Endothelial cell of umbilical vein (primary cell): Measurements from ENCODE around the gene ECI1. TPM values are rescaled to one million over a fixed set of nuclear protein-coding genes. Genes with fewer than 3 reads are reported as not detected.

ENCODE experiments used
- BruUV-seq: library from RNA; stranded (reverse); fragments of 400-500 nt; replicated peaks from 2 replicates; lab custom pipeline; 2021; lab: Mats Ljungman, UMichigan
- CTCF ChIA-PET: fragments of 300-600, 350-600 bp; sonication (Branson Sonifier 250); formaldehyde crosslinking; loops from one replicate; lab custom pipeline; 2021; ENCODE audit warnings: antibody characterized with exemption, inconsistent platforms; lab: Charles Lee
- POLR2A ChIA-PET: fragments of 300-600, 350-600 bp; sonication (Branson Sonifier 250); formaldehyde crosslinking; loops from one replicate; lab custom pipeline; 2021; ENCODE audit warnings: antibody characterized with exemption, inconsistent platforms; lab: Charles Lee
- DNase-seq: peaks from one replicate; pipeline ENCODE4 v3.0.0-alpha.2; 2011; ENCODE audit warnings: low read depth, low spot score
- FAIRE-seq: peaks from 2 replicates; lab custom pipeline; 2011; peaks lifted over from hg19 to GRCh38; lab: Jason Lieb, UNC
- H2AFZ ChIP-seq: 2 replicates; pipeline ENCODE4 v1.6.0; 2012; ENCODE audit warnings: low read depth, low read length, control low read depth, inconsistent platforms
- H3K27ac ChIP-seq: 2 replicates; pipeline ENCODE4 v1.5.1; 2011; ENCODE audit warnings: low read depth, mild to moderate bottlenecking, control low read depth, low read length, moderate library complexity; ENCODE audit not compliant: insufficient read depth
- H3K27me3 ChIP-seq, 2 experiments: 2 replicates each; pipeline versions ENCODE4 v1.6.0 to v1.6.1; 2011; ENCODE audit warnings: low read length in 2 of 2, mixed read lengths in 1 of 2; ENCODE audit not compliant: control insufficient read depth in 2 of 2, insufficient read depth in 2 of 2
- H3K36me3 ChIP-seq, 2 experiments: 2 replicates in 1 of 2; 3 replicates in 1 of 2; pipeline ENCODE4 v1.5.1; 2011; ENCODE audit warnings: low read length in 2 of 2, mild to moderate bottlenecking in 1 of 2, moderate library complexity in 1 of 2; ENCODE audit not compliant: control insufficient read depth in 2 of 2, insufficient read depth in 2 of 2; ENCODE audit errors: extremely low read depth in 1 of 2
- H3K4me1 ChIP-seq: 3 replicates; pipeline ENCODE4 v1.5.1; 2011; ENCODE audit warnings: mild to moderate bottlenecking, low read length; ENCODE audit not compliant: control insufficient read depth, insufficient read depth; ENCODE audit errors: extremely low read depth
- H3K4me2 ChIP-seq: 2 replicates; pipeline ENCODE4 v1.6.1; 2011; ENCODE audit warnings: low read length, control low read depth, mixed read lengths; ENCODE audit not compliant: insufficient read depth
- H3K4me3 ChIP-seq, 3 experiments: fragments of 200-600 bp in 1 of 3; sonication (generic), shearing (Covaris generic) in 1 of 3; replicated peaks in 1 of 3; 2 replicates each; pipeline ENCODE4 v1.5.1; 2011 to 2016; ENCODE audit warnings: control low read depth in 3 of 3, low read length in 3 of 3, mild to moderate bottlenecking in 2 of 3, inconsistent platforms in 1 of 3, low read depth in 1 of 3, moderate library complexity in 1 of 3; ENCODE audit not compliant: insufficient read depth in 1 of 3
- H3K79me2 ChIP-seq: 2 replicates; pipeline ENCODE4 v1.6.0; 2012; ENCODE audit warnings: low read length, inconsistent platforms; ENCODE audit not compliant: control insufficient read depth, insufficient read depth
- H3K9ac ChIP-seq: replicated peaks from 2 replicates; pipeline ENCODE3; 2011; ENCODE audit warnings: low read length, control low read depth; ENCODE audit not compliant: insufficient read depth; ENCODE audit errors: extremely low read depth
- H3K9me1 ChIP-seq: replicated peaks from 3 replicates; pipeline ENCODE4 v1.6.0; 2011; ENCODE audit warnings: mild to moderate bottlenecking, low read length; ENCODE audit not compliant: control insufficient read depth, insufficient read depth; ENCODE audit errors: extremely low read depth
- H3K9me3 ChIP-seq: replicated peaks from 2 replicates; pipeline ENCODE4 v1.5.1; 2012; ENCODE audit warnings: low read length, inconsistent platforms; ENCODE audit not compliant: control insufficient read depth, insufficient read depth
- H4K20me1 ChIP-seq: replicated peaks from 2 replicates; pipeline ENCODE3; 2011; ENCODE audit warnings: mild to moderate bottlenecking, low read length; ENCODE audit not compliant: control insufficient read depth, insufficient read depth; ENCODE audit errors: extremely low read depth
- CTCF ChIP-seq, 2 donors: IDR thresholded peaks; 1 replicate in 1 of 2; 2 replicates in 1 of 2; pipeline ENCODE4 v1.5.1; 2011; ENCODE audit warnings: low read length in 2 of 2, mild to moderate bottlenecking in 2 of 2, moderate library complexity in 2 of 2, control low read depth in 1 of 2, inconsistent platforms in 1 of 2, low read depth in 1 of 2; ENCODE audit not compliant: insufficient read depth in 1 of 2; ENCODE audit errors: extremely low read depth in 1 of 2
- EZH2 ChIP-seq: IDR thresholded peaks from 2 replicates; pipeline ENCODE4 v1.6.1; 2012; ENCODE audit warnings: borderline replicate concordance, low read depth, mild to moderate bottlenecking, moderate library complexity, low read length, inconsistent platforms; ENCODE audit not compliant: severe bottlenecking
- FOS ChIP-seq: IDR thresholded peaks from 2 replicates; pipeline ENCODE4 v1.6.1; 2011; ENCODE audit warnings: mild to moderate bottlenecking, low read length, moderate library complexity, borderline replicate concordance; ENCODE audit not compliant: insufficient read depth
- JUN ChIP-seq: IDR thresholded peaks from 2 replicates; pipeline ENCODE4 v1.6.1; 2011; ENCODE audit warnings: borderline replicate concordance, low read depth; ENCODE audit not compliant: insufficient read length, insufficient read depth
- MAX ChIP-seq: IDR thresholded peaks from 2 replicates; pipeline ENCODE4 v1.6.1; 2011; ENCODE audit not compliant: insufficient read depth, insufficient read length
- POLR2A ChIP-seq: IDR thresholded peaks from 2 replicates; pipeline ENCODE4 v1.6.1; 2012; ENCODE audit warnings: low read depth, mild to moderate bottlenecking, control low read depth, low read length
- dilution Hi-C: fragments of 300-500 bp; cut with MboI; formaldehyde crosslinking; loops from one replicate; pipeline ENCODE4 v1.15.0; 2019; ENCODE audit warnings: low sequenced_read_pairs; ENCODE audit not compliant: extremely low pct_ligation_motif_present
- intact Hi-C: fragments of 100-400 bp; cut with micrococcal nuclease; formaldehyde crosslinking; loops from one replicate; pipeline ENCODE4 v1.10.0; 2022
- polyA plus RNA-seq, 4 experiments: library from polyadenylated mRNA; depleted of rRNA in 3 of 4; stranded (reverse) in 3 of 4; unstranded in 1 of 4; fragments of >200 nt; gene quantifications; 2 replicates each; pipeline versions ENCODE4 v1.2.1 to v1.2.3, GENCODE V29; 2011 to 2012; ENCODE audit warnings: missing spikeins in 1 of 4
- total RNA-seq: library from RNA; stranded (reverse); gene quantifications from 2 replicates; pipeline ENCODE4 v1.2.3, GENCODE V29; 2021

The ECI1 gene
- total and polyA plus RNA-seq, 2 donors (not counting 3 experiments of a cell fraction or from before 2014, with no cell fraction given) = 43.6 to 48.3 TPM

- no peak overlapping the region for H3K4me2 ChIP-seq
- no peak overlapping the region for H3K9ac ChIP-seq
- no TSS peak for BruUV-seq
- no peaks in the 10 kb centered on the region for H3K9me1 ChIP-seq
- no peak overlapping the region for H2AFZ ChIP-seq
- H4K20me1 ChIP-seq = no peaks in the 10 kb centered on the region
- ChIA-PET POLR2A (interaction anchor here (1.7 kb wide), 1 partner anchor 55 kb away, joined by 5 read pairs; the partner anchor contains the start of gene TRAF7), CTCF (no interaction called here)
- no peak overlapping the region for H3K27ac ChIP-seq
- no peak overlapping the region for H3K4me3 ChIP-seq
- peaks cover 32% of the 10 kb centered on the region for H3K79me2 ChIP-seq
- FAIRE-seq = no peak
- peaks cover 0 to 22% of the 10 kb centered on the region in 2 experiments for H3K36me3 ChIP-seq
- intact Hi-C loops = no loop called here
- DNase-seq = no peak
- dilution Hi-C loops = no loop called here
- H3K9me3 ChIP-seq = no peaks in the 10 kb centered on the region
- no peaks in the 10 kb centered on the region for H3K27me3 ChIP-seq
- TF ChIP-seq EZH2 (no peak), MAX (no peak), FOS (no peak), CTCF (IDR thresholded peaks at IDR 0.05; ENCODE audit: extremely low read depth in 1 of 2, insufficient read depth in 1 of 2, low read depth in 1 of 2, low read length in 2 of 2) (no peak), POLR2A (no peak), JUN (no peak)
- H3K4me1 ChIP-seq = peaks cover 21% of the 10 kb centered on the region
Measured at GRCh38 chr16:2210009-2210332, 41.4 kb downstream of the ECI1 start.
